Tibial nerve (tissue), 4 donors: ENCODE measurements around the gene ERBB4. TPM values are rescaled to one million over a fixed set of nuclear protein-coding genes. Genes with fewer than 3 reads are reported as not detected.

Experiments used
- DNase-seq, 2 donors: peaks; one replicate each; pipeline ENCODE4 v3.0.0-alpha.2; 2019; ENCODE audit warnings: low spot score in 2 of 2
- H3K27ac ChIP-seq, 4 donors: fragments of 200-600 bp; sonication (generic) in 3 of 4; one replicate each; pipeline ENCODE4 v1.5.1; 2017 to 2019; ENCODE audit warnings: mild to moderate bottlenecking in 1 of 4
- H3K27me3 ChIP-seq, 2 donors: fragments of 200-600 bp; sonication (generic) in 1 of 2; one replicate each; pipeline versions ENCODE4 v1.5.1 to v1.6.0; 2017 to 2019
- H3K36me3 ChIP-seq, 3 donors: fragments of 200-600 bp; sonication (generic); one replicate each; pipeline ENCODE4 v1.5.1; 2018 to 2019
- H3K4me1 ChIP-seq, 4 donors: fragments of 200-600 bp; sonication (generic) in 3 of 4; one replicate each; pipeline ENCODE4 v1.5.1; 2017 to 2019
- H3K4me3 ChIP-seq, 4 donors: fragments of 200-600 bp; sonication (generic) in 3 of 4; one replicate each; pipeline ENCODE4 v1.5.1; 2017 to 2019; ENCODE audit warnings: mild to moderate bottlenecking in 1 of 4, moderate library complexity in 1 of 4
- H3K9me3 ChIP-seq, 4 donors: fragments of 200-600 bp; sonication (generic) in 3 of 4; one replicate each; pipeline ENCODE4 v1.5.1; 2017 to 2019
- CTCF ChIP-seq, 5 experiments: fragments of 200-600 bp in 3 of 5; fragments of 450-650 bp in 2 of 5; sonication (generic) in 3 of 5; IDR thresholded peaks; one replicate each; pipeline ENCODE4 v1.5.1; 2016 to 2019; ENCODE audit warnings: antibody characterized with exemption in 5 of 5, mild to moderate bottlenecking in 3 of 5, moderate library complexity in 2 of 5
- EP300 ChIP-seq, 2 donors: sonication (generic); formaldehyde crosslinking; IDR thresholded peaks; one replicate each; pipeline ENCODE4 v1.6.1; 2017; ENCODE audit warnings: antibody characterized with exemption in 2 of 2, mild to moderate bottlenecking in 1 of 2
- POLR2A ChIP-seq, 2 donors: fragments of 450-650 bp; IDR thresholded peaks; one replicate each; pipeline ENCODE4 v1.6.1; 2017; ENCODE audit warnings: antibody characterized with exemption in 2 of 2, mild to moderate bottlenecking in 2 of 2, moderate library complexity in 2 of 2
- WGBS, 2 donors: methylation state at CpG; one replicate each; pipeline ENCODE4 v1.1.5; 2018; 5-methylcytosine and 5-hydroxymethylcytosine counted together
- total RNA-seq, 4 donors: library from RNA; depleted of rRNA; stranded (reverse); fragments of >200 nt; gene quantifications; one replicate each; pipeline ENCODE4 v1.1.0, GENCODE V29; 2016

ERBB4 gene
- total RNA-seq, 4 donors from 2014 or later = 2.4 to 3.3 (median 2.9) TPM

- TF ChIP-seq POLR2A (IDR thresholded peaks at IDR 0.05) (no peak), EP300 (IDR thresholded peaks at IDR 0.05) (no peak), CTCF (IDR thresholded peaks at IDR 0.05) (no peak)
- H3K9me3 ChIP-seq = no peaks in the 10 kb centered on the region
- H3K27me3 ChIP-seq = no peaks in the 10 kb centered on the region
- 24 to 29% methylated on average over 2 of the region's 2 CpGs for WGBS, 2 donors
- H3K27ac ChIP-seq = no peak overlapping the region
- H3K4me3 ChIP-seq = no peak overlapping the region
- DNase-seq = no peak
- no peaks in the 10 kb centered on the region for H3K4me1 ChIP-seq
- H3K36me3 ChIP-seq = no peaks in the 10 kb centered on the region
Measured at GRCh38 chr2:212346865-212347264, 191.7 kb downstream of the ERBB4 start.

- Histone ChIP-seq H3K4me1 (no peaks in the 10 kb centered on the region), H3K27me3 (no peaks in the 10 kb centered on the region), H3K36me3 (no peaks in the 10 kb centered on the region), H3K4me3 (no peak overlapping the region), H3K27ac (no peak overlapping the region), H3K9me3 (no peaks in the 10 kb centered on the region)
- WGBS, 2 donors = 0% methylated on average over 1 of the region's 1 CpG
- DNase-seq = no peak
- TF ChIP-seq EP300 (IDR thresholded peaks at IDR 0.05) (no peak), CTCF (IDR thresholded peaks at IDR 0.05) (no peak), POLR2A (IDR thresholded peaks at IDR 0.05) (no peak)
Measured at GRCh38 chr2:212345966-212346365, 192.6 kb downstream of the ERBB4 start.

GRCh38 chr2:212344131-212344530 is 194.5 kb downstream of the ERBB4 start:
- Histone ChIP-seq H3K4me3 (no peak overlapping the region), H3K27ac (no peak overlapping the region), H3K27me3 (no peaks in the 10 kb centered on the region), H3K9me3 (no peaks in the 10 kb centered on the region), H3K36me3 (no peaks in the 10 kb centered on the region), H3K4me1 (no peaks in the 10 kb centered on the region)
- TF ChIP-seq EP300 (IDR thresholded peaks at IDR 0.05) = no peak
- no peak for TF ChIP-seq CTCF (IDR thresholded peaks at IDR 0.05)
- TF ChIP-seq POLR2A (IDR thresholded peaks at IDR 0.05) = no peak
- no peak for DNase-seq
- WGBS, 2 donors = 89 to 93% methylated on average over 2 of the region's 2 CpGs

GRCh38 chr2:212343167-212343566 is 195.4 kb downstream of the ERBB4 start:
- Histone ChIP-seq H3K4me3 (no peak overlapping the region), H3K27ac (no peak overlapping the region), H3K4me1 (no peaks in the 10 kb centered on the region), H3K36me3 (no peaks in the 10 kb centered on the region), H3K9me3 (no peaks in the 10 kb centered on the region), H3K27me3 (no peaks in the 10 kb centered on the region)
- TF ChIP-seq POLR2A (IDR thresholded peaks at IDR 0.05) (no peak), CTCF (IDR thresholded peaks at IDR 0.05) (no peak), EP300 (IDR thresholded peaks at IDR 0.05) (no peak)
- no peak for DNase-seq
- WGBS, 2 donors = 81 to 88% methylated on average over 2 of the region's 2 CpGs

- H3K4me1 ChIP-seq = peaks cover 0 to 10% (median 0%) of the 10 kb centered on the region in 4 donors
- DNase-seq = no peak
- no peak overlapping the region for H3K27ac ChIP-seq
- no peaks in the 10 kb centered on the region for H3K9me3 ChIP-seq
- no peak overlapping the region for H3K4me3 ChIP-seq
- 56 to 59% methylated on average over 4 of the region's 4 CpGs for WGBS, 2 donors
- H3K36me3 ChIP-seq = no peaks in the 10 kb centered on the region
- no peak for TF ChIP-seq CTCF (IDR thresholded peaks at IDR 0.05)
- TF ChIP-seq POLR2A (IDR thresholded peaks at IDR 0.05) = no peak
- no peak for TF ChIP-seq EP300 (IDR thresholded peaks at IDR 0.05)
- H3K27me3 ChIP-seq = no peaks in the 10 kb centered on the region
Measured at GRCh38 chr2:212337486-212338343, 200.9 kb downstream of the ERBB4 start.
